ENCODE measurements around the gene VWDE. TPM values are rescaled to one million over a fixed set of nuclear protein-coding genes. Genes with fewer than 3 reads are reported as not detected.

The VWDE gene
- polyA plus RNA-seq, 2 of the 4 experiments (the other 2 are of a cell fraction) = 1.2 to 2.4 TPM

GRCh38 chr7:12440229-12440628 is 36.6 kb upstream of the VWDE start:
- ChIA-PET CTCF (interaction anchor here (1.1 kb wide), 2 partner anchors 14 to 50 kb away, joined by 3 to 4 read pairs; no protein-coding TSS in a partner anchor), POLR2A (no interaction called here)
- Histone ChIP-seq H3K4me2 (no peak overlapping the region), H3K4me3 (no peak overlapping the region), H3K9me3 (no peaks in the 10 kb centered on the region), H3K27ac (no peak overlapping the region), H3K4me1 (no peaks in the 10 kb centered on the region; the same call in 2 of the 3 replicates)
- FAIRE-seq = no peak
- DNase-seq (ENCODE audit: low read depth in 1 of 2, low spot score in 1 of 2) = no peak
- no peak for ATAC-seq
- 66% methylated on average over 5 of the region's 5 CpGs for WGBS (ENCODE audit: missing lambda C conversion rate)
- TF ChIP-seq RNF2 (IDR thresholded peaks at IDR 0.05; ENCODE audit: borderline replicate concordance, low read depth) (no peak), MAFK (IDR thresholded peaks at IDR 0.05; ENCODE audit: partially characterized antibody) (peak; percentile 59)

GRCh38 chr7:12436896-12437535 is 33.4 kb upstream of the VWDE start:
- no peak for FAIRE-seq
- H3K27ac ChIP-seq = no peak overlapping the region
- H3K4me1 ChIP-seq = no peaks in the 10 kb centered on the region; the same call in 2 of the 3 replicates
- ChIA-PET CTCF (interaction anchor here (0.9 to 4.7 kb wide), 5 partner anchors 14 to 603 kb away, joined by 3 to 29 read pairs (median 6); no protein-coding TSS in a partner anchor), POLR2A (interaction anchor here (1.3 kb wide), 1 partner anchor 33 kb away, joined by 3 read pairs; no protein-coding TSS in a partner anchor)
- H3K4me3 ChIP-seq = no peak overlapping the region
- DNase-seq (ENCODE audit: low read depth in 1 of 2, low spot score in 1 of 2) = peak in 1 of 2 experiments; percentile 20
- no peak for TF ChIP-seq CHD4 (IDR thresholded peaks at IDR 0.05; ENCODE audit: borderline replicate concordance)
- peak; percentile 14; a peak in 1 of 5 replicates for TF ChIP-seq RAD21 (conservative IDR thresholded peaks at IDR 0.05 in 1 of 2, IDR thresholded peaks at IDR 0.05 in 1 of 2)
- TF ChIP-seq, protein P1, sequence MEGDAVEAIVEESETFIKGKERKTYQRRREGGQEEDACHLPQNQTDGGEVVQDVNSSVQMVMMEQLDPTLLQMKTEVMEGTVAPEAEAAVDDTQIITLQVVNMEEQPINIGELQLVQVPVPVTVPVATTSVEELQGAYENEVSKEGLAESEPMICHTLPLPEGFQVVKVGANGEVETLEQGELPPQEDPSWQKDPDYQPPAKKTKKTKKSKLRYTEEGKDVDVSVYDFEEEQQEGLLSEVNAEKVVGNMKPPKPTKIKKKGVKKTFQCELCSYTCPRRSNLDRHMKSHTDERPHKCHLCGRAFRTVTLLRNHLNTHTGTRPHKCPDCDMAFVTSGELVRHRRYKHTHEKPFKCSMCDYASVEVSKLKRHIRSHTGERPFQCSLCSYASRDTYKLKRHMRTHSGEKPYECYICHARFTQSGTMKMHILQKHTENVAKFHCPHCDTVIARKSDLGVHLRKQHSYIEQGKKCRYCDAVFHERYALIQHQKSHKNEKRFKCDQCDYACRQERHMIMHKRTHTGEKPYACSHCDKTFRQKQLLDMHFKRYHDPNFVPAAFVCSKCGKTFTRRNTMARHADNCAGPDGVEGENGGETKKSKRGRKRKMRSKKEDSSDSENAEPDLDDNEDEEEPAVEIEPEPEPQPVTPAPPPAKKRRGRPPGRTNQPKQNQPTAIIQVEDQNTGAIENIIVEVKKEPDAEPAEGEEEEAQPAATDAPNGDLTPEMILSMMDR (IDR thresholded peaks at IDR 0.05) = peak; percentile 29; the same call in 2 of the 3 replicates
- no peaks in the 10 kb centered on the region for H3K9me3 ChIP-seq
- ATAC-seq = peak; percentile 54 to 72; a peak in 3 of 6 replicates
- WGBS (ENCODE audit: missing lambda C conversion rate) = 44% methylated on average over 7 of the region's 7 CpGs
- 0 out of 3 replicates have a peak overlapping the region, but pooled peaks have one; percentile 15 for H3K4me2 ChIP-seq

- no peak for TF ChIP-seq HES2 (IDR thresholded peaks at IDR 0.05)
- TF ChIP-seq EHF (CRISPR knock-in tag; IDR thresholded peaks at IDR 0.05) = no peak
- TF ChIP-seq HOXB13 (CRISPR knock-in tag; IDR thresholded peaks at IDR 0.05; ENCODE audit: low read depth) = no peak
- no peak for TF ChIP-seq EP300 (IDR thresholded peaks at IDR 0.05)
- no peak for TF ChIP-seq ATOH8 (CRISPR knock-in tag; IDR thresholded peaks at IDR 0.05; ENCODE audit: low read depth)
- TF ChIP-seq, protein P2, sequence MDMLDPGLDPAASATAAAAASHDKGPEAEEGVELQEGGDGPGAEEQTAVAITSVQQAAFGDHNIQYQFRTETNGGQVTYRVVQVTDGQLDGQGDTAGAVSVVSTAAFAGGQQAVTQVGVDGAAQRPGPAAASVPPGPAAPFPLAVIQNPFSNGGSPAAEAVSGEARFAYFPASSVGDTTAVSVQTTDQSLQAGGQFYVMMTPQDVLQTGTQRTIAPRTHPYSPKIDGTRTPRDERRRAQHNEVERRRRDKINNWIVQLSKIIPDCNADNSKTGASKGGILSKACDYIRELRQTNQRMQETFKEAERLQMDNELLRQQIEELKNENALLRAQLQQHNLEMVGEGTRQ (IDR thresholded peaks at IDR 0.05) = no peak
- no peak for TF ChIP-seq E2F6 (IDR thresholded peaks at IDR 0.05; ENCODE audit: borderline replicate concordance, low read depth)
- TF ChIP-seq POLR2AphosphoS2 (conservative IDR thresholded peaks at IDR 0.05; ENCODE audit: low read length) = no peak
- TF ChIP-seq JUN (IDR thresholded peaks at IDR 0.05) = no peak
- ChIA-PET CTCF (interaction anchor here (1.2 to 4.7 kb wide), 4 partner anchors 15 to 54 kb away, joined by 6 to 29 read pairs (median 14); no protein-coding TSS in a partner anchor), POLR2A (interaction anchor here (1.3 kb wide), 1 partner anchor 32 kb away, joined by 3 read pairs; no protein-coding TSS in a partner anchor)
- Histone ChIP-seq H3K4me1 (no peaks in the 10 kb centered on the region; the same call in 2 of the 3 replicates), H3K9me3 (no peaks in the 10 kb centered on the region), H3K27ac (no peak overlapping the region), H3K4me2 (no peak overlapping the region), H3K4me3 (no peak overlapping the region)
- no peak for FAIRE-seq
- ATAC-seq = no peak
- no peak for DNase-seq (ENCODE audit: low read depth in 1 of 2, low spot score in 1 of 2)
Observed at GRCh38 chr7:12436126-12436525, 32.5 kb upstream of the VWDE start.
